ENCODE data around the gene SEC23A. TPM values are rescaled to one million over a fixed set of nuclear protein-coding genes. Genes with fewer than 3 reads are reported as not detected.
A peak's percentile ranks its signal among the peaks of the same experiment; 100 is the strongest.
"Not testable (repeated sequence)": the region's sequence is repeated elsewhere in the genome, so short reads cannot be mapped to it uniquely, and the experiment has no call there.

The SEC23A gene
- total RNA-seq, 1 donor from 2014 or later, result 366 TPM

- DNase-seq, result no peak
Measured at GRCh38 chr14:39091716-39092115, 11.3 kb downstream of the SEC23A start.

- DNase-seq, result no peak
Measured at GRCh38 chr14:39090548-39091111, 12.4 kb downstream of the SEC23A start.

GRCh38 chr14:39087493-39087892, 15.5 kb downstream of the SEC23A start:
- no peak for DNase-seq

- no peak for DNase-seq
Measured at GRCh38 chr14:39085933-39086332, 17.1 kb downstream of the SEC23A start.

GRCh38 chr14:39083127-39083526, 19.9 kb downstream of the SEC23A start:
- no peak for DNase-seq

- DNase-seq, result no peak
Measured at GRCh38 chr14:39080886-39081285, 22.1 kb downstream of the SEC23A start.

- no peak for DNase-seq
Measured at GRCh38 chr14:39071096-39071495, 31.9 kb downstream of the SEC23A start.

GRCh38 chr14:39069923-39070322, 33.1 kb downstream of the SEC23A start:
- no peak for DNase-seq

- not testable (repeated sequence) for DNase-seq
Measured at GRCh38 chr14:39069169-39069805, 33.7 kb downstream of the SEC23A start.

- no peak for DNase-seq
Measured at GRCh38 chr14:39060818-39061437, 42.1 kb downstream of the SEC23A start.

GRCh38 chr14:39055786-39056474, 47.1 kb downstream of the SEC23A start:
- peak; percentile 6 for DNase-seq

GRCh38 chr14:39052869-39053454, 50.1 kb downstream of the SEC23A start:
- DNase-seq, result not testable (repeated sequence)

- peak; percentile 69 for DNase-seq
Measured at GRCh38 chr14:39050389-39050788, 52.6 kb downstream of the SEC23A start.

GRCh38 chr14:39045889-39046288, 57.1 kb downstream of the SEC23A start:
- not testable (repeated sequence) for DNase-seq

- no peak for DNase-seq
Measured at GRCh38 chr14:39043352-39043943, 59.6 kb downstream of the SEC23A start.

GRCh38 chr14:39040529-39040928, 62.5 kb downstream of the SEC23A start:
- no peak for DNase-seq

GRCh38 chr14:39038542-39038941, 64.5 kb downstream of the SEC23A start:
- no peak for DNase-seq

GRCh38 chr14:39036760-39037159, 66.3 kb downstream of the SEC23A start:
- no peak for DNase-seq

- DNase-seq, result no peak
Measured at GRCh38 chr14:39035336-39035735, 67.7 kb downstream of the SEC23A start.

- DNase-seq, result peak; percentile 34
Measured at GRCh38 chr14:39034481-39035296, 68.3 kb downstream of the SEC23A start.

- DNase-seq, result peak; percentile 33
Measured at GRCh38 chr14:39033371-39033770, 69.7 kb downstream of the SEC23A start.

GRCh38 chr14:39030209-39030608, 72.8 kb downstream of the SEC23A start:
- no peak for DNase-seq
